ENCODE results near the gene PSENEN. TPM values are rescaled to one million over a fixed set of nuclear protein-coding genes. Genes with fewer than 3 reads are reported as not detected.

PSENEN gene
- total and polyA plus RNA-seq, 2 of the 8 experiments (the other 6 are each of a cell fraction or from before 2014, with no cell fraction given): 66.7 to 75.3 TPM

DNA sequence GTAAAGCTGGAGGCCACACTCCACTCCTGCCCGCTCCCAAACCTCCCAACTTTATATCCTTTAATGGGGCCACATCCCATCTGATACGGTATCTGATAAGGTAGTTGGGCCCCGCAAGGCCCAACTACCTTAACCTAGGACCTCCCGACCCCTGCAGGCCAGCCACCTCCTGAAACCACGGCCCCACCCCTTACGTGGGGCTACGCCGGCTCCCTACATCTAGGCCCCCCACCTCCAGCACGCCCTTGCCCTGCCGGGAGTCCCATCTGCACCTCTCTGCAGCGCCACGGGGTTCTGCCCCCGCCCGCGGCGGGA is 5.4 kb upstream of the PSENEN start:
- Histone ChIP-seq H3K9ac (replicated peaks in 1 of 4; ENCODE audit: extremely low read depth in 1 of 4, low read depth in 3 of 4, low read length in 3 of 4) (peak overlapping the region in 3 of 4 experiments; percentile 29 to 52 (median 31); a peak in 6 of 7 replicates), H2AFZ (ENCODE audit: low read length) (peak overlapping the region; percentile 26; the same call in 1 of the 2 replicates)

More for the DNA sequence above, 5.4 kb upstream of the PSENEN start:
- no peaks in the 10 kb centered on the region for H3K9me3 ChIP-seq (ENCODE audit: insufficient read depth in 2 of 2, low read depth in 1 of 2, low read length in 1 of 2)
- no peak overlapping the region for H2BK20ac ChIP-seq (ENCODE audit: low read length)
- H2BK12ac ChIP-seq (ENCODE audit: low read depth, low read length): no peak overlapping the region
- H3K14ac ChIP-seq (ENCODE audit: insufficient read length): no peak overlapping the region
- peak overlapping the region; percentile 70 to 78 for H3K4me2 ChIP-seq (ENCODE audit: insufficient read depth in 1 of 2, low read depth in 2 of 2, low read length in 2 of 2)
- H3K23me2 ChIP-seq (ENCODE audit: low read depth, low read length): peaks cover 14% of the 10 kb centered on the region; the same call in 1 of the 2 replicates
- TF ChIP-seq POLR2A (IDR thresholded peaks at IDR 0.05; ENCODE audit: control extremely low read depth in 1 of 2, low read depth in 2 of 2, low read length in 2 of 2): peak in 1 of 2 experiments; percentile 19; a peak in 1 of 3 replicates
- TF ChIP-seq ZNF274 (IDR thresholded peaks at IDR 0.05; ENCODE audit: borderline replicate concordance, extremely low read depth, low read length): no peak
- ChIA-PET POLR2A (ENCODE audit: partially characterized antibody) (interaction anchor here (0.6 to 7.6 kb wide), 23 partner anchors 8 to 245 kb away, joined by 3 to 54 read pairs (median 4); partner anchors contain the start of genes APLP1, COX6B1, HSPB6 and LIN37), CTCF (ENCODE audit: partially characterized antibody) (interaction anchor here (0.7 to 8.9 kb wide), 11 partner anchors 10 to 138 kb away, joined by 3 to 80 read pairs (median 4); no protein-coding TSS in a partner anchor)
- no peak overlapping the region for H4K5ac ChIP-seq (ENCODE audit: insufficient read length, low read depth, low read length)
- no peak overlapping the region for H3K56ac ChIP-seq (replicated peaks; ENCODE audit: insufficient read length, low read depth, low read length)
- no peak overlapping the region for H3K4ac ChIP-seq (replicated peaks; ENCODE audit: insufficient read length, low read depth, low read length)
- FAIRE-seq: no peak
- peaks cover 0 to 9% of the 10 kb centered on the region in 2 experiments for H4K20me1 ChIP-seq (replicated peaks in 1 of 2; ENCODE audit: control insufficient read depth in 1 of 2, insufficient read depth in 2 of 2, low read length in 2 of 2)
- H2AK5ac ChIP-seq (ENCODE audit: low read depth, low read length): no peak overlapping the region
- 4% methylated on average over 14 of the region's 16 CpGs; no CpG with 5 or more reads in 1 of the 2 experiments for WGBS, 2 experiments (ENCODE audit: extremely low coverage in 1 of 2, insufficient coverage in 1 of 2, insufficient read length in 1 of 2, insufficient replicate concordance in 2 of 2, low coverage in 1 of 2, low lambda C conversion rate in 2 of 2, missing lambda C conversion rate in 1 of 2)
- DNase-seq (ENCODE audit: low read depth in 1 of 2, low spot score in 2 of 2): no peak
- no peak overlapping the region for H4K91ac ChIP-seq (replicated peaks; ENCODE audit: insufficient read length, low read length)
- peaks cover 0 to 6% (median 3%) of the 10 kb centered on the region in 4 experiments; a peak in 3 of 7 replicates for H3K4me1 ChIP-seq (replicated peaks in 1 of 4; ENCODE audit: control insufficient read depth in 3 of 4, insufficient read depth in 4 of 4, low read length in 3 of 4)
- no peaks in the 10 kb centered on the region; the same call in 1 of the 2 replicates for H3K79me1 ChIP-seq (ENCODE audit: low read depth, low read length)
- H3K23ac ChIP-seq (ENCODE audit: insufficient read length): no peak overlapping the region
- H2BK5ac ChIP-seq (ENCODE audit: low read depth, low read length): no peak overlapping the region; the same call in 1 of the 2 replicates
- peak overlapping the region; percentile 72 to 86 (median 78) for H3K4me3 ChIP-seq (ENCODE audit: extremely low read depth in 1 of 4, insufficient read depth in 2 of 4, low read depth in 3 of 4, low read length in 4 of 4)
- no peaks in the 10 kb centered on the region for H3K79me2 ChIP-seq (ENCODE audit: control insufficient read depth in 1 of 2, insufficient read depth in 2 of 2, low read length in 2 of 2)
- H2BK15ac ChIP-seq (ENCODE audit: low read length): no peak overlapping the region
- no peak overlapping the region for H3K27ac ChIP-seq (ENCODE audit: low read depth, low read length)
- H2BK120ac ChIP-seq (replicated peaks; ENCODE audit: low read depth, low read length): no peak overlapping the region
- H3K27me3 ChIP-seq (replicated peaks in 1 of 4; ENCODE audit: control insufficient read depth in 3 of 4, extremely low read depth in 1 of 4, insufficient read depth in 3 of 4, low read length in 3 of 4): no peaks in the 10 kb centered on the region
- peaks cover 11 to 21% (median 17%) of the 10 kb centered on the region in 4 experiments; a peak in 6 of 8 replicates for H3K36me3 ChIP-seq (ENCODE audit: control insufficient read depth in 2 of 4, insufficient read depth in 4 of 4, low read length in 3 of 4)
- peak overlapping the region; percentile 83 for H3K18ac ChIP-seq (ENCODE audit: extremely low read depth, low read length)
- H4K8ac ChIP-seq (ENCODE audit: extremely low read depth, insufficient read depth, low read length): no peak overlapping the region

Data from H1 (cell line).